ENCODE data around the gene RPL14.

GRCh38 chr3:40453933-40454332 lies 3.2 kb upstream of the RPL14 start:
- TF ChIP-seq CTCF (IDR thresholded peaks at IDR 0.05; ENCODE audit: insufficient read depth, low read length, poor library complexity, severe bottlenecking), result no peak
- no peak for TF ChIP-seq EZH2phosphoT487 (conservative IDR thresholded peaks at IDR 0.05; ENCODE audit: low read length)
